RWPE2 (cell line): Measurements from ENCODE around the gene COL16A1.

Source experiments
- ATAC-seq: fragments of 200-7000 bp; cut with Tn5 transposase; 3 replicates; pipeline ENCODE4 v1.9.1; 2021; ENCODE audit warnings: low read depth
- DNase-seq: peaks from one replicate; pipeline ENCODE4 v3.0.0-alpha.2; 2020; ENCODE audit warnings: low spot score
- H3K27ac ChIP-seq: fragments of 450-650 bp; 2 replicates; pipeline ENCODE4 v1.5.1; 2017; ENCODE audit warnings: mild to moderate bottlenecking; ENCODE audit not compliant: poor library complexity, severe bottlenecking
- H3K27me3 ChIP-seq: fragments of 250-450 bp; sonication (Bioruptor Pico); 2 replicates; pipeline ENCODE4 v1.5.1; 2021; ENCODE audit warnings: mild to moderate bottlenecking, moderate library complexity; ENCODE audit not compliant: insufficient read depth, poor library complexity, severe bottlenecking
- H3K36me3 ChIP-seq: fragments of 250-450 bp; sonication (Bioruptor Pico); 2 replicates; pipeline ENCODE4 v1.5.1; 2020; ENCODE audit warnings: low read depth, mild to moderate bottlenecking, moderate library complexity
- H3K4me1 ChIP-seq: fragments of 250-450 bp; sonication (Bioruptor Pico); 2 replicates; pipeline ENCODE4 v1.5.1; 2021; ENCODE audit warnings: mild to moderate bottlenecking, moderate library complexity; ENCODE audit not compliant: insufficient read depth, poor library complexity, severe bottlenecking
- H3K4me3 ChIP-seq: fragments of 250-450 bp; sonication (Bioruptor Pico); 2 replicates; pipeline ENCODE4 v1.5.1; 2021; ENCODE audit warnings: mild to moderate bottlenecking, moderate library complexity; ENCODE audit not compliant: severe bottlenecking
- H3K9me3 ChIP-seq: fragments of 250-450 bp; sonication (Bioruptor Pico); 2 replicates; pipeline ENCODE4 v1.5.1; 2021; ENCODE audit warnings: mild to moderate bottlenecking, moderate library complexity; ENCODE audit not compliant: severe bottlenecking
- TF ChIP-seq, protein P1 (sequence below): fragments of 450-650 bp; IDR thresholded peaks from one replicate; pipeline ENCODE4 v1.5.1; 2017; ENCODE audit warnings: mild to moderate bottlenecking, moderate library complexity; ENCODE audit not compliant: poor library complexity, severe bottlenecking

Gene COL16A1

DNA sequence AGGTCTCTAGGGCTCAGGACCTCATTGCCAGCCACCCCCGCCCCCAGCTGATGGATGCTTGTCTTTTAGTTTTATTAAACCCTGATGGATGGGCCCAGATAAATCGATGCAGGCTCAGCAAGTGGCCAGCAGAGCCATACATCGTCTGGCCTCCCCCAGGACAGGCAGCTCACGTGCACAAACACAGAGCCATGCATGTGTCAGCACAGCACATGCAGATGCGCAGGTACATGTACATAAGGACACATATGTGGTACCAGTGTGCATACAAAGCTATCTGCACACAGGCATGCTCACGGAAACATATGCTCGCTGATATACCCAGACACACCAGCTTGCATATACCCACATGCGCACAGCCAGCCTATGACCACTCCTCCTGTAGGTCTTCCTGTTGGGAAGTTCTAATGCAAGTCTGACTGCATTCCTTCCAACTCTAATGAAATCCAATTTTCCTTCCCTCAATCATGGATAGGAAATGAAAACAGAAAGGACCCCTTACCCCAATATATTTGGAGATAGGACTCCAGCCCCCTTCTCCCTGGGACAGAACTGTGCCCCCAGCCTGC is 897 bp downstream of the COL16A1 start:
- peak overlapping the region; percentile 66 for H3K4me3 ChIP-seq
- H3K36me3 ChIP-seq: peaks cover 29% of the 10 kb centered on the region
- TF ChIP-seq, protein P1, sequence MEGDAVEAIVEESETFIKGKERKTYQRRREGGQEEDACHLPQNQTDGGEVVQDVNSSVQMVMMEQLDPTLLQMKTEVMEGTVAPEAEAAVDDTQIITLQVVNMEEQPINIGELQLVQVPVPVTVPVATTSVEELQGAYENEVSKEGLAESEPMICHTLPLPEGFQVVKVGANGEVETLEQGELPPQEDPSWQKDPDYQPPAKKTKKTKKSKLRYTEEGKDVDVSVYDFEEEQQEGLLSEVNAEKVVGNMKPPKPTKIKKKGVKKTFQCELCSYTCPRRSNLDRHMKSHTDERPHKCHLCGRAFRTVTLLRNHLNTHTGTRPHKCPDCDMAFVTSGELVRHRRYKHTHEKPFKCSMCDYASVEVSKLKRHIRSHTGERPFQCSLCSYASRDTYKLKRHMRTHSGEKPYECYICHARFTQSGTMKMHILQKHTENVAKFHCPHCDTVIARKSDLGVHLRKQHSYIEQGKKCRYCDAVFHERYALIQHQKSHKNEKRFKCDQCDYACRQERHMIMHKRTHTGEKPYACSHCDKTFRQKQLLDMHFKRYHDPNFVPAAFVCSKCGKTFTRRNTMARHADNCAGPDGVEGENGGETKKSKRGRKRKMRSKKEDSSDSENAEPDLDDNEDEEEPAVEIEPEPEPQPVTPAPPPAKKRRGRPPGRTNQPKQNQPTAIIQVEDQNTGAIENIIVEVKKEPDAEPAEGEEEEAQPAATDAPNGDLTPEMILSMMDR: no peak
- no peaks in the 10 kb centered on the region for H3K9me3 ChIP-seq
- ATAC-seq (no peak), DNase-seq (no peak)
- H3K27me3 ChIP-seq: no peaks in the 10 kb centered on the region
- H3K27ac ChIP-seq: peak overlapping the region; percentile 93
- peaks cover 50% of the 10 kb centered on the region for H3K4me1 ChIP-seq

DNA sequence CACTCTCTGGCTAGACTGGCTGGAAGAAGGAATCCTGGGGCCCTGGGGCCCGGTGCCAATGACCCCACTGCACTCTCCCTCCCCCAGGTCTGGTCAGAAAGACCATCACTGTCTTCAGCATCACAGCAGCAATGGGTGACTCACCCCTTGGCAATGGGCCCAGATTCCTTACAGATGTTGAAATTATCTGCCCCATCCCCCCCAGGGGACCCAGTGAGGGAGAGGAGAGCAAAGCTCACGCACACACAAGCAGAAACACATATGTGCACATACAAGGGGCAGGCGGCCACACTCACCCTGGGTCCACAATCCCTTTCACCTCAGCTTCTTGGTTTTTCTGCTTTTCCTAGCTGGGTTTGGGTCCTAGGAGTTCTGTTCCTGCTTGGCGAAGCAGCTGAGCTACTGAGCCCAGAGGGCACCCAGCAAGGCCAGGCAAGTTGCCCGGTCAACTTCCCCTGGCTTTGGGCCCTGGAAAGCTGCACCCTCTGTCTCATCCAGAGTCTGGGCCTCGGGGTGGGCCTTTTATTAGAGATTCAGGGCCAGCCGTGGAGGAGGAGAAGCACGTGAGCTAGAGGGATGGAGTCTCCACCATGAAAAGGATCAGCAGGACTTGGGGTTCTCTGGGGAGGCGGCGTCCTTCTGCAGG is 2.6 kb downstream of the COL16A1 start:
- peak; percentile 59 for ATAC-seq
- TF ChIP-seq, protein P1: no peak
- H3K27ac ChIP-seq: peak overlapping the region; percentile 93
- H3K4me1 ChIP-seq: peaks cover 49% of the 10 kb centered on the region
- H3K9me3 ChIP-seq: no peaks in the 10 kb centered on the region
- H3K4me3 ChIP-seq: no peak overlapping the region
- no peaks in the 10 kb centered on the region for H3K27me3 ChIP-seq
- DNase-seq: peak; percentile 96
- H3K36me3 ChIP-seq: peaks cover 44% of the 10 kb centered on the region

DNA sequence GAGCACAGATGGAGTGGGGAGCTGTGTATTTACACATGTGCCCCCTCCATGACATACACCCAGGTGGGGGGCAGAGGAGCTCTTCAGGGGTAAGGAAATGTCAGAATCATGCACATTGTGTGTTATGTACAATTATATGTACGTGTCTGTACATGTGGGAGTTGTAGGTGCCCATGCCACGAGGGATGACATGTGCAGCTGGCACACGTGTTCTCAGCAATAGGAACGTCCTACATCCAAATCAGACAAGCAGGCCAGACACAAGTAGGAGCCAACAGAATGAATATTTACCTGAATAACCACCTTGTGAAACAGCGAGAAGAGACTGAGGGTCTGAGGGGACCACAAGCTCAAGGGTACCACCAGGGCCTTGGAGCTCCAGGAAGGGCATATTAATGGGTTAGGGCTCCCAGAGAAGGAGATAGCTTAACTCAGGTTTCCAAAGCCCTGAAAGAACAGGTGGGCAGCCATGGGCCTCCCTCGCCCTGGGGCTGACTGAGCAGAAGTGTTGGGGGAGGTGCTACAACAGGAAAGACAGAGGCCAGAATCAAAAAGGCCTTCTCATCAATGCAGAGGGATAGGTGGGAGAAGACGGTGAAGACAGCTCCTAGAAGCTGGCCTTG is 3.2 kb downstream of the COL16A1 start:
- Histone ChIP-seq H3K9me3 (no peaks in the 10 kb centered on the region), H3K27me3 (no peaks in the 10 kb centered on the region), H3K36me3 (peaks cover 47% of the 10 kb centered on the region), H3K4me3 (no peak overlapping the region), H3K4me1 (peaks cover 49% of the 10 kb centered on the region), H3K27ac (peak overlapping the region; percentile 93)
- TF ChIP-seq, protein P1: no peak
- ATAC-seq (no peak), DNase-seq (no peak)

DNA sequence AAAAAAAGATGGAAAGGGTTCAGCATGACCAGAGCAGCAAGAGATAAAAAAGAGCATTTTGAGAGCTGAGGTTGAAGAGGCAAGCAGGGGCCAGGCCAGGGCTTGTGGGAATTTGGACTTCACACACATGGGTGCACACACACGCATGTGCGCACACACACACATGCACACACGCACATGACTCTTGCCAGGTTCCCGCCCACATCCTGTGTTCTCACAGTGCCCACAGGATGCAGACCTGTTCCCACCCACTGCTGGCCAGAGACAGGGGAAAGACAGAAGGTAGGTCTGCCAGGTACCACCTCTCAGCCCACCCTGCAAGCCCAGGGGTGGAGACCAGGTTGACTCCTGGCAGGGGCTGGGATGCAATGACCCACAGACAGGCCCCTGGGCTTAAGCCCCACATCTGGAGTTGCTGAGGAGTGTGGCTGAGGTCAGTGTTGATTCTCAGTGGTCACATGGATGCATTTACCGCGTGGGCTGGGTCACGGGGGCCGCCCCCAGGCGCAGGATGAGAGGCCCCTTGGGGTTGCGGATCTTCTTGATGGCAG is 4.4 kb downstream of the COL16A1 start:
- Histone ChIP-seq H3K4me1 (peaks cover 42% of the 10 kb centered on the region), H3K27me3 (no peaks in the 10 kb centered on the region), H3K36me3 (peaks cover 56% of the 10 kb centered on the region), H3K9me3 (no peaks in the 10 kb centered on the region), H3K4me3 (no peak overlapping the region), H3K27ac (peak overlapping the region; percentile 93)
- ATAC-seq: no peak
- DNase-seq: no peak
- TF ChIP-seq, protein P1: no peak
